ENCODE data around the gene ACO2.

DNA sequence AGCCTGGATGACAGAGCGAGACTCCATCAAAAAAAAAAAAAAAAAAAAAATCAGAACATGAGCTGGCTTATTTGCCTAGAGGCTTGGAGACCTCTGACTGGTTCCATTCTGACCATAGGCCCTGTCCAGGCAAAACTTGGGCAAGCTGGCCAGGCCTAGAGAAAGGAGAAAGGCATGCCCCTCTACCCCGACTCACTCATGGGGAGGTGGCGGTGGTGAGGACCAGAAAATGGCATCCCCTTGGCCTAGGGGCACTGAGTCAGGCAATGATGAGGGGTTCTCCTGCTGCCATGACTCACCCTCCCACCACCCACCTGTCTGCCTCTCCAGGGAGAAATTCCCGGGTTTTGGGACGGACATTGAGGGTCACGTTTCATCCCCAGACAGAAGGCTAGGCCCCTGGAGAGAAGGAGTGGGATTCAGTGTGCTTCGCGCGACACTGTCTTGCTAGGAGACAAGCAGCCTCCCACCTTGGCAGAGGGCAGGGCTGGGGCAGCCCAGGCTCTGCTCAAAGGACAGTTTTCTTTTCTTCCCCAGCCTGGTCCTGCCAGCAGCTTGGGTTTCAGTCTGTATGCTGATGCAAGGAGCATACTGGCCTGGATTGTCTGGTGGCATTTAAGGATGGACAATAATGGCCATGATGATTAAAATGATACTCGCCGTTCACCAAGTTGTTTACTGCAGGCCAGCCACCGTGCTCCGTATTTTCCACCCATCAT, 39.5 kb upstream of the ACO2 start:
- TF ChIP-seq KLF12 (CRISPR knock-in tag; IDR thresholded peaks at IDR 0.05; ENCODE audit: borderline replicate concordance) (no peak), SALL1 (CRISPR knock-in tag; IDR thresholded peaks at IDR 0.05) (no peak), YY1 (IDR thresholded peaks at IDR 0.05; ENCODE audit: insufficient read depth, insufficient replicate concordance, low read depth, low read length) (no peak), MAFK (conservative IDR thresholded peaks at IDR 0.05 in 1 of 2, IDR thresholded peaks at IDR 0.05 in 1 of 2; ENCODE audit: low read length in 2 of 2) (no peak), CTCF (CRISPR knock-in tag; IDR thresholded peaks at IDR 0.05) (no peak), STAG1 (CRISPR knock-in tag; IDR thresholded peaks at IDR 0.05) (no peak), DMTF1 (CRISPR knock-in tag; IDR thresholded peaks at IDR 0.05) (no peak), REPIN1 (CRISPR knock-in tag; IDR thresholded peaks at IDR 0.05; ENCODE audit: borderline replicate concordance, low read depth) (no peak), USF2 (IDR thresholded peaks at IDR 0.05; ENCODE audit: low read depth, low read length) (no peak), USF2 (CRISPR knock-in tag; IDR thresholded peaks at IDR 0.05; ENCODE audit: borderline replicate concordance) (no peak), EP300 (IDR thresholded peaks at IDR 0.05; ENCODE audit: low read depth in 2 of 2, low read length in 2 of 2) (no peak), EP300 (CRISPR knock-in tag; IDR thresholded peaks at IDR 0.05; ENCODE audit: borderline replicate concordance) (no peak), ZNF563 (CRISPR knock-in tag; IDR thresholded peaks at IDR 0.05) (no peak)
- TF ChIP-seq, protein P1, sequence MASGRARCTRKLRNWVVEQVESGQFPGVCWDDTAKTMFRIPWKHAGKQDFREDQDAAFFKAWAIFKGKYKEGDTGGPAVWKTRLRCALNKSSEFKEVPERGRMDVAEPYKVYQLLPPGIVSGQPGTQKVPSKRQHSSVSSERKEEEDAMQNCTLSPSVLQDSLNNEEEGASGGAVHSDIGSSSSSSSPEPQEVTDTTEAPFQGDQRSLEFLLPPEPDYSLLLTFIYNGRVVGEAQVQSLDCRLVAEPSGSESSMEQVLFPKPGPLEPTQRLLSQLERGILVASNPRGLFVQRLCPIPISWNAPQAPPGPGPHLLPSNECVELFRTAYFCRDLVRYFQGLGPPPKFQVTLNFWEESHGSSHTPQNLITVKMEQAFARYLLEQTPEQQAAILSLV (CRISPR knock-in tag; IDR thresholded peaks at IDR 0.05; ENCODE audit: borderline replicate concordance): no peak

Measured in HepG2 (cell line).